Osteoblast (primary cell): Measurements from ENCODE around the gene ZFP92. TPM values are rescaled to one million over a fixed set of nuclear protein-coding genes. Genes with fewer than 3 reads are reported as not detected.
A peak's percentile ranks its signal among the peaks of the same experiment; 100 is the strongest.

Experiments
- DNase-seq: peaks from one replicate; pipeline ENCODE4 v3.0.0; 2011; ENCODE audit warnings: low spot score, mixed read lengths; ENCODE audit not compliant: insufficient read length; ENCODE audit errors: missing footprints
- H2AFZ ChIP-seq: 2 replicates; pipeline ENCODE4 v1.6.0; 2011; ENCODE audit warnings: mild to moderate bottlenecking, low read length
- H3K27ac ChIP-seq: 2 replicates; pipeline ENCODE4 v1.5.1; 2011; ENCODE audit warnings: mild to moderate bottlenecking, low read depth, low read length, moderate library complexity
- H3K27me3 ChIP-seq: 2 replicates; pipeline ENCODE4 v1.6.0; 2012; ENCODE audit warnings: mild to moderate bottlenecking, control low read depth, inconsistent platforms, low read length, moderate library complexity; ENCODE audit not compliant: insufficient read depth
- H3K36me3 ChIP-seq: 2 replicates; pipeline ENCODE4 v1.5.1; 2011; ENCODE audit warnings: mild to moderate bottlenecking, low read length, control low read depth, moderate library complexity; ENCODE audit not compliant: insufficient read depth
- H3K4me1 ChIP-seq: 2 replicates; pipeline ENCODE4 v1.5.1; 2011; ENCODE audit warnings: mild to moderate bottlenecking, low read length, control low read depth, moderate library complexity; ENCODE audit not compliant: insufficient read depth
- H3K4me2 ChIP-seq: 2 replicates; pipeline ENCODE4 v1.6.0; 2011; ENCODE audit warnings: mild to moderate bottlenecking, low read length; ENCODE audit not compliant: insufficient read depth
- H3K4me3 ChIP-seq: fragments of 200-600 bp; sonication (generic); 3 replicates; pipeline ENCODE4 v1.5.1; 2012; ENCODE audit warnings: mild to moderate bottlenecking, low read length, inconsistent platforms; ENCODE audit not compliant: insufficient read depth
- H3K79me2 ChIP-seq: 2 replicates; pipeline ENCODE4 v1.6.0; 2012; ENCODE audit warnings: mild to moderate bottlenecking, low read length, control low read depth, inconsistent platforms; ENCODE audit not compliant: insufficient read depth
- H3K9me3 ChIP-seq: 2 replicates; pipeline ENCODE4 v1.5.1; 2011; ENCODE audit warnings: low read depth, low read length, control low read depth
- H4K20me1 ChIP-seq: 2 replicates; pipeline ENCODE4 v1.6.0; 2012; ENCODE audit warnings: mild to moderate bottlenecking, low read length, control low read depth; ENCODE audit not compliant: insufficient read depth
- total RNA-seq: library from RNA; depleted of rRNA; stranded (reverse); fragments of >200 nt; gene quantifications from 2 replicates; pipeline ENCODE4 v1.2.3, GENCODE V29; 2012
- TF ChIP-seq, protein P1 (sequence below): IDR thresholded peaks from 2 replicates; pipeline ENCODE4 v1.5.1; 2011; ENCODE audit warnings: mild to moderate bottlenecking, low read depth, low read length, moderate library complexity; ENCODE audit errors: extremely low read depth

ZFP92 gene, protein sequence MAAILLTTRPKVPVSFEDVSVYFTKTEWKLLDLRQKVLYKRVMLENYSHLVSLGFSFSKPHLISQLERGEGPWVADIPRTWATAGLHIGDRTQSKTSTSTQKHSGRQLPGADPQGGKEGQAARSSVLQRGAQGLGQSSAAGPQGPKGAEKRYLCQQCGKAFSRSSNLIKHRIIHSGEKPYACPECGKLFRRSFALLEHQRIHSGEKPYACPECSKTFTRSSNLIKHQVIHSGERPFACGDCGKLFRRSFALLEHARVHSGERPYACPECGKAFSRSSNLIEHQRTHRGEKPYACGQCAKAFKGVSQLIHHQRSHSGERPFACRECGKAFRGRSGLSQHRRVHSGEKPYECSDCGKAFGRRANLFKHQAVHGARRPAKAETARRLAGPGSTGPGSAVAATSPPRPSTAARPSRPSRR
- total RNA-seq = under 0.01 TPM in 1 of 2 replicates, not detected in the other

DNA sequence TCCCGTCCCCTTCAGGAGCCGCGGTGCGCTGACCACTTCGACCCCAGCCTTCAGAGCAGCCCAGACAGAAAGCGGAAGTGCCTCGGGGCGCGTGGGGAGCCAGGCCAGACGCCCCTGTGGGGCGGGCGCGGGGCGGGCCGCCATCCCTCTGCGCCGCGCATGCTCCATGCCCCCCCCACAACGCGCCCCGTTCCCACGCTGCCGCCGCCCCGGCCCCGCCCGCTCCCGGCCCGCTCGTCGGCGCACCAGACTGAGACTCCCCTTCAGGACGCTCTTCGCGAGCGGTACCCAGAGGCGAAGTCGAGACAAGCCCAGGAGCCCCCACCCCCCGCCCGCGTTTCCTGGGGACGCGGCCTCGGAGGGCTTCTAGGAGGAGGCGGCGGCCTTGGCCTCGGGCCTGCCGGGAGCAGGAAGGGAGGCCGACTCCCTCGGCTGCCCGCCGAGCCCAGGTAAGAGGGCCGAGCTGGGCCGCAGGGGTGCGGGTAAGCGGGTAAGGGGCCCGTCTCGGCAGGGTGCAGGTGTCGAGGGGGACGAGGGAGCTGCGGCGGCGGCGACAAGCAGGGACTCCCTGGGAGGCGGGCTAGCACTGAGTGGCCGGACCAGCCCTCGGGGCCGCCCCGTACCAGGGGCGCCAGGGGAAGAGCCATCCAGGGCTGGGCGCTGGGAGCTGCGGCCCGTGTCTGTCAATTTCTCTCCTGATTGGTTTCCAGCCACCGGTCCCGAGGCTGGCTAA, at the start of gene ZFP92:
Gene ZFP92 (plus strand): TSS at position 218 of the 733 bp plus-strand sequence. CDS start 6,851 bp downstream, outside the sequence.
- H4K20me1 ChIP-seq = no peaks in the 10 kb centered on the region
- H3K79me2 ChIP-seq = no peaks in the 10 kb centered on the region
- H3K4me2 ChIP-seq = peak within 1 kb of the TSS; percentile 18
- peaks cover 40% of the 10 kb centered on the region for H3K27me3 ChIP-seq
- peak within 1 kb of the TSS; percentile 35 for H3K4me3 ChIP-seq
- no peak within 1 kb of the TSS for H2AFZ ChIP-seq
- TF ChIP-seq, protein P1, sequence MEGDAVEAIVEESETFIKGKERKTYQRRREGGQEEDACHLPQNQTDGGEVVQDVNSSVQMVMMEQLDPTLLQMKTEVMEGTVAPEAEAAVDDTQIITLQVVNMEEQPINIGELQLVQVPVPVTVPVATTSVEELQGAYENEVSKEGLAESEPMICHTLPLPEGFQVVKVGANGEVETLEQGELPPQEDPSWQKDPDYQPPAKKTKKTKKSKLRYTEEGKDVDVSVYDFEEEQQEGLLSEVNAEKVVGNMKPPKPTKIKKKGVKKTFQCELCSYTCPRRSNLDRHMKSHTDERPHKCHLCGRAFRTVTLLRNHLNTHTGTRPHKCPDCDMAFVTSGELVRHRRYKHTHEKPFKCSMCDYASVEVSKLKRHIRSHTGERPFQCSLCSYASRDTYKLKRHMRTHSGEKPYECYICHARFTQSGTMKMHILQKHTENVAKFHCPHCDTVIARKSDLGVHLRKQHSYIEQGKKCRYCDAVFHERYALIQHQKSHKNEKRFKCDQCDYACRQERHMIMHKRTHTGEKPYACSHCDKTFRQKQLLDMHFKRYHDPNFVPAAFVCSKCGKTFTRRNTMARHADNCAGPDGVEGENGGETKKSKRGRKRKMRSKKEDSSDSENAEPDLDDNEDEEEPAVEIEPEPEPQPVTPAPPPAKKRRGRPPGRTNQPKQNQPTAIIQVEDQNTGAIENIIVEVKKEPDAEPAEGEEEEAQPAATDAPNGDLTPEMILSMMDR = no peak
- DNase-seq = peak; percentile 90
- H3K36me3 ChIP-seq = no peaks in the 10 kb centered on the region
- no peaks in the 10 kb centered on the region for H3K9me3 ChIP-seq
- H3K4me1 ChIP-seq = no peaks in the 10 kb centered on the region
- H3K27ac ChIP-seq = no peak within 1 kb of the TSS

DNA sequence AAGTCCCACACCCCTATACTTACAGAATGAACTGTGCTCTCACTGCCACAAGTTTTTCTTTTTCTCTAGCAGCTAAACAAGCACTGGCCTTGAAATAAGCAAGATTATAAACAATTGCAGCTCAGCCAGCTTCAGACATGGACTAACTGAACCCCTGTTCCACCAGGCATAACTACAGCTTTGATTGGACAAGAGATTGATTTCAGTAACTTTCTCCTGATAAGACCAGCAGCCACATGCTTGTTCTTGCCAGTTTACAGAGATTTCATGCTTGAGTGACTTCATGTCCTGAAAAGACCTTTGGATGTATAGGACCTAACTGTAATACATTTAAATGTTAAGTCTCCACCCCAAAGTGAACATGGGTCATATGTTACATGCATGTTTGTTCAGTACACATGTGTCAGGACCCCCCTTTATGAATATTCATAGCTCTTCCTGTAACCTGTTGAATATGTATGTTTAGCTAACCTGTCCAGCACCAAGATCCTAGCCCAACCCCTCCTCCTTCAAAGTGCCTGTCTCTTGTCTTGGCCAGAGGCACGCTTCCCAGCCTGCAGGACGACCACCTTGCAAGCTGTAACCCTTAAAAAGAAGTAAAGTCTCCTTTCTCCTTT, 49.4 kb upstream of the ZFP92 start:
- TF ChIP-seq, protein P1 = no peak
- peaks cover 3% of the 10 kb centered on the region for H3K27me3 ChIP-seq
- no peak overlapping the region for H3K4me3 ChIP-seq
- no peaks in the 10 kb centered on the region for H4K20me1 ChIP-seq
- no peaks in the 10 kb centered on the region for H3K4me1 ChIP-seq
- no peaks in the 10 kb centered on the region for H3K36me3 ChIP-seq
- no peak overlapping the region for H3K4me2 ChIP-seq
- peaks cover 2% of the 10 kb centered on the region for H3K9me3 ChIP-seq
- no peak for DNase-seq
- no peak overlapping the region for H3K27ac ChIP-seq
- no peak overlapping the region for H2AFZ ChIP-seq
- no peaks in the 10 kb centered on the region for H3K79me2 ChIP-seq

DNA sequence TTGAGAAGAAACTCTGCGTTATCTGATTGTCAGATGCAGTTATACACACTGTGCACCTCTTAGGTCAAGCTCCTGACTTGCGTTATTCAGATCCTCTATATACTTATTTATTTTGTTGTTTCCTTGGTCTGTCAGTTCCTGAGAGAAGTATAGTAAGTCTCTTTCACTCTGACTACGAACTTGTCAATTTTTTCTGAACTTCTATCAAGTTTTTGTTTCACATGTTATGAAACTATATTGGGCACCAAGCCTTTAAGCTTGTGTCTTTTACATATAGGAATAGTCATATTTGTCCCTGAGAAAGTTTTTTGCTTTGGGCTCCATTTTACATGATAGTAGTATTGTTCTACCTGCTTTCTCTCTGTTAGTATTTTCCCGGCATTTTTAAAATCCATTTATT, 45.6 kb upstream of the ZFP92 start:
- TF ChIP-seq, protein P1 = no peak
- no peak for DNase-seq
- Histone ChIP-seq H2AFZ (no peak overlapping the region), H3K79me2 (no peaks in the 10 kb centered on the region), H3K4me3 (no peak overlapping the region), H4K20me1 (no peaks in the 10 kb centered on the region), H3K4me2 (no peak overlapping the region), H3K36me3 (no peaks in the 10 kb centered on the region), H3K9me3 (no peaks in the 10 kb centered on the region), H3K27me3 (peaks cover 3% of the 10 kb centered on the region), H3K4me1 (no peaks in the 10 kb centered on the region), H3K27ac (no peak overlapping the region)
